NCI-H2171 (cell line): ENCODE measurements around the gene NDUFAB1.
"Not testable (repeated sequence)": the region's sequence is repeated elsewhere in the genome, so short reads cannot be mapped to it uniquely, and the experiment has no call there.

ENCODE experiments used
- DNase-seq: peaks from one replicate; lab custom pipeline; 2025; lab: John Stamatoyannopoulos, UW

NDUFAB1 gene

DNA sequence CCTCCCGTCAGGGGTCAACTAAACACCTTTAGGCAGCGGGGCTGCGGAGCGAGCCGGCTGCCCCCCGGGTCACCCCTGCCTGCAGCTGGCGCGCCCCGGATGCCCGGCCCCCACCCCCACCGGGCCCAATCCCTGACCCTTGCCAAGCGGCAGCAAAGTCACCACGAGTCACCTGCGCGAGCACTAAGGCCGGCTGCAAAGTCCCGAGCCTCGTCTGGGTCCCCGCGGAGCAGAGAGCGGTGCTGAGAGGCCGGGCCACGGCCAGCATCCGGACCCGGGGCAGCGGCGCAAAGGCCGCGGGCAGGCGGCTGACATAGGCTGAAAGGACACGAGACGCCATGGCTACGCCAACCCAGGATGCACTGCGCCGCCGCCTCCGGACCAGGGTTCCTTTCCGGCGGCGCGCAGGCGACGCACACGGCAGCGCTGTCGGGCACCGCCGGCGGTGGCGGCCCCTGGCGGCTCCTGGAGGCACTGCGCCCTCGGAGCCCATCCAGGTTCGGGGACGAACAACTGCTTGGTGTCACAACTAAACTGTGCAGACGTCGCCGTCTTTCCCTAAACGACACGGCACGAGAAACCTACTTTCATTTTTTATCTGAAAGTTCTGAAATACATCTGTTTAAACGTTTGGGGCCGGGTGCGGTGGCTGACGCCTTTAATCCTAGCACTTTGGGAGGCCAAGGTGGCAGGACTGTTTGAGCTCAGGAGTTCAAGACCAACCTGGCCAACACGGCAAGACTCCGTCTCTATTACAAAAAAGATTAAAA, at the start of gene NDUFAB1:
Gene NDUFAB1, minus strand, starts transcription at position 366 of the 770 bp plus-strand sequence. Its CDS starts 26 bp downstream, at position 340.
- DNase-seq, result peak; percentile 85

DNA sequence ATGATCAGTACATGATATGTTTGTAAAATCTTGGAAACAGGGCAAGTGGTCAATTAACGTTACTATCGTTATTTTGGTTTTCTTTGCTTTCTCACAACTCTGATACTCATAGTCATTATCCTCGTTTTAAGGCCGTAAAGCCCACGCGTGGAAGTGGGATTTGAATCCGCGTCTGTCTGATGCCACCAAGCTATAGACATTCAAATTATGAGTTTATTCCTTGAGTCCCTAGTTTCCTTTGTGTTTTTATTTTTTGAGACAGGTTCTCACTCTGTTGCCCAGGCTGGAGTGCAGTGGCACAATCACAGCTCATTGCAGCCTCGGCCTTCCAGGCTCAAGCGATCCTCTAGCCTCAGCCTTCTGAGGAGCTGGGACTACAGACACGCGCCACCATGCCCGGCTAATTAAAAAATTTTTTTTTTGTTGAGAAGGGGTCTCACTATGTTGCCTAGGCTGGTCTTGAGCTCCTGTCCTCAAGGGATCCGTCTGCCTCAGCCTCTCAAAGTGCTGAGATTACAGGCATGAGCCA, 46.2 kb upstream of the NDUFAB1 start:
- DNase-seq, result no peak

DNA sequence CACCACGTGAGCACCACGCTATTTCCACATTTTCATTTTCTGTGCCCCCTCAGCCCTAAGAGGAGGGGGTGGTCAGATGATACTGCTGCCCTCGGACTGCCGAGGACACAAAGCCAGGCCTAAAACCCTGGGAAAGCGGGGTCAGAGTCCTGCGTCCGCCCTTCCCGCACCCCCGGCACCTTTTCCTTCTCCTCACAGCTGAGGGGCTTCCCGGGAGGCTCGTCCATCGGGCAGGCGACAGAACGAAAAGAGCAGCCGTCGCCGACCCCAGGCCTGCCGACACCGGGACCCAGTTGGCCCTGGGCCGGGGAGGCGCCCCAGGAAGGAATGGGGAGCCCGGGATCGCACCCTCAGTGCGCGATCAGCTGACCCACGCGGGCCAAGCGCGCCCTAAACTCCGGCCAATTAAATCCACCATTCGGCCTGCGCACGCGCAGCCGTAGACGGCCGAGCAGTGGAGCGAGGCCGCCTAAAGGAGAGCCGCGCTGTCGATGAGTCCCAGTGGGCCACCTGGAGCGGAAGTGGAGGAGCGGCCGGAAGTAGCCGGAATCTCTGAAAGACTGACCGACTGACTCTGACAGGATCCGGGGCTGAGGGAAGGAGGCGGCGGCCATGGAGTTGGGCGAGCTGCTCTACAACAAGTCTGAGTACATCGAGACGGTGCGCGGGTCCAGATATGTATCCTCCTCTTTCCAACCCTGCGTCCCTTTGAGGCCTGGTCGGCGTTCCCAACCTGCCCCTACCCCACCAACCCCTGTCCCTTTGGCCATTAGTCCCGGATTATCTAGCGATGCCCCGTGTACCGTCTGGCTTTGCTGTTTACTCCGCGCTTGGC, 45.0 kb upstream of the NDUFAB1 start, which contains the start of the genes DCTN5 and PALB2:
Gene DCTN5, plus strand, starts transcription at position 536 of the 835 bp plus-strand sequence. Its CDS starts 77 bp downstream, at position 613.
Gene PALB2, minus strand, starts transcription at position 380 of the 835 bp plus-strand sequence. Its CDS starts 153 bp downstream, at position 227.
- peak; percentile 92 for DNase-seq

DNA sequence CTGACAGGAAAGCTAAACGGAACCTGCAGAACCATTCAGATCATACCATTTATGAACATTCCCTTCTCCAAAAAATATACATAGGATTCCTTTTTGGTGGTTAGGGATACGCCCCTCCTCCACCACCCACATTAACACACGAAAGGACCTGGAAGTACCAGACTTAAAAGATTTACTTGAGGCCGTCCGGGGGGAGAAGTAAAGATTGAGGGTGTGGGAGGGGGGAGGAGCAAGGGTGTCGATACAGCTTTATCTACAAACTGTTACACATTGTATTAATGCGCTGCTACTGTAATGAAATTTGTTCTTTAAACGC, 44.5 kb upstream of the NDUFAB1 start:
- DNase-seq, result no peak

DNA sequence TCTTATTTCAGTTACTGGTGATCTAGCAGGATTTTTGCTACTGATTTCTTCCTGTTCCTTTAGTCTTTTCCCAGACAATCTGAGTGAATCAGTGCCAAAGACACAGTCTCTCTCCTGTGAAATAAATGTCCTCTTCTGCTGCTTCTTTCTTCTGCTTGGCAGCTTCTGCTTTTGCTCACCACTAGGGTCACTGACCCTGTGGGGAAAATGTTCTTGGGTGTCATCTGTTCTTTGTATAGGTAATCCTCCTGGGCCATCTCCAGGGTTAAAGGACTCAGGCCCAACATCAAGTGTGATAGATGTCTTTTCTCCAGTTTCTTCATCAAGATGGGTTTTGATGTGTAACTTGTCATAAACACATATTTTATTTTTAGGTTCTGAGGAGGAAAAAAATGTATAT, 39.8 kb upstream of the NDUFAB1 start:
- no peak for DNase-seq

DNA sequence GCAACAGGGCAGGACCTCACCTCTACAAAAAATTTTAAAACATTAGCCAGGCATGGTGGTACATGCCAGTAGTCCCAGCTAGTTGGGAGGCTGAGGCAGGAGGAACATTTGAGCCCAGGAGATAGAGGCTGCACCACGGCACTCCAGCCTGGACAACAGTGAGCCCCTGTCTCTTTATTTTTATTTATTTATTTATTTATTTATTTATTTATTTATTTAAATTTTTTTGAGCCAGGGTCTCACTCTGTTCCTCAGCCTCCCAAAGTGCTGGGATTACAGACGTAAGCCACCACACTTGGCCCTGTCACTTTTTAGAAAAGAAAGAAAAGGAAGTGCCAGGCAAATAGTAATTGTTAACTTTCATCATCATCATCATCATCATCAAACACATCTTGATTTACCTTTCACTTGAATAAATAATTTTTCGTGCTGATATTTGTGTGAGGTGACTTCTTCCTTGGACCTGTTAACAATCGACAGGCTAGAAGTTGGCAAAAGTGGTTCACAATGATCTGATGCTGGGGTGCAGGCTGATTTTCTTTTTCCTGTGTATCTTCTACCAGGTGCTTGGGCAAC, 38.4 kb upstream of the NDUFAB1 start:
- no peak for DNase-seq

DNA sequence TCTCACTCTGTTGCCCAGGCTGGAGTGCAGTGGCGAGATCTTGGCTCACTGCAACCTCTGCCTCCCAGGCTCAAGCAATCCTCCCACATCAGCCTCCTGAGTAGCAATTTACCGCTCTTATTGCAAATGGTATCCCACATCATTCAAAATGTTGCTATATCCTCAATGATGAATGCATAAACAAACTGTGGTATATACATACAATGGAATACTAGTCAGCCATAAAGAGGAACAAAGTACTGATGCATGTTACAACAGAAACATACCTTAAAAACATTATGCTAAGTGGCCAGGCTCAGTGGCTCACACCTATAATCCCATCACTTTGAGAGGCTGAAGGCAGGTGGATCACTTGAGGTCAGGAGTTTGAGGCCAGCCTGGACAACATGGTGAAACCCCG, 35.8 kb upstream of the NDUFAB1 start:
- DNase-seq, result not testable (repeated sequence)

DNA sequence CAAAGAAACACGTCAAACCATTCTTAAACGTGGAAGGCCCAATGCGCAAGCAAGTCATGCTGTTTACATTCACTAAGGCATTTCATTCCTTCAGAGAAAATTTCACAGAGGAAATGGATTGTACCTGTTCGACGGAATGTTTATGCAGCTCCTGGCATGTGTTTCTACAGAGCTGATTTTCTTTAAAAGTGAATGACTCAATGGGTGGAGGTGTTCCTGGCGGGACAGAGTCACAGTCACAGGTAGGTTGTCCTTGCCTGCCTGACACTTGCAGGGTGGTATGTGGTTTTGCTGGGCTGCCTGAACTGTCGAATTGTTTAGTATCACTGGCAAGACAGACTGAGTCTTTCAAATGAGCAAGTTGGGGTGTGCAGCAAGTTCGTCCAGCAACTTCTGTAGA, 33.4 kb upstream of the NDUFAB1 start:
- DNase-seq, result no peak

DNA sequence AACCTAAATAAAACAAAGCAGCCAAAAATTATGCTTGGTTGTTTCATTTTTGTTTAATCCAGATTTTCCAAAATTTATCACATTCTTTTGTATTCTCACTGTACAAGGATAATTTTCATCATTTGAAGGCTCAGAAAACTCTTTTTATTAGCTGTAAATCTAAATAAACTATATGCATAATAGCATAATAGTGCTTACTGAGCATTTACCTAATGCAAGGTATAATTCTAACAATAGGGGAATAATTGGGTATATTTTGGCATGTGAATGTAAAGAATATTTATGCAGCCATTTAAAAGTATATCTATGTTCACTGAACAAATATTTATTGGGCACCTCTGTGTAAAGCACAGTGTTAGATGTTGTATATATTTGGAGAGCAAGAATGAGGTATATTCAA, 28.0 kb upstream of the NDUFAB1 start:
- no peak for DNase-seq

DNA sequence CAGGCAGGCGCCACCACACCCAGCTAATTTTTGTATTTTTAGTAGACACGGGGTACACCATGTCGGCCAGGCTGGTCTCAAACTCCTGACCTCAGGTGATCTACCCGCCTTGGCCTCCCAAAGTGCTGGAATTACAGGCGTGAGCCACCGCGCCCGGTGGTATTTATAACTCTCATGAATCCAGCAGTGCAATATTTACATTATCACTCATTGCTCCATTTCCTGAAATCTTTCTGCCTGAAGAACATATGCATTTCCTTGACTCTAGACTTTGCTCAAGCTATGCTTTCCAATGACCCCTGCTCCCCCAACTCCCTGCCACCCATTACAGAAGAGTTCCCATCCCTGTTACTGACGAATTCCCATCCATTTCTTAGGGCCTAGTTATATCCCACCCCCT, 19.7 kb upstream of the NDUFAB1 start:
- DNase-seq, result no peak

DNA sequence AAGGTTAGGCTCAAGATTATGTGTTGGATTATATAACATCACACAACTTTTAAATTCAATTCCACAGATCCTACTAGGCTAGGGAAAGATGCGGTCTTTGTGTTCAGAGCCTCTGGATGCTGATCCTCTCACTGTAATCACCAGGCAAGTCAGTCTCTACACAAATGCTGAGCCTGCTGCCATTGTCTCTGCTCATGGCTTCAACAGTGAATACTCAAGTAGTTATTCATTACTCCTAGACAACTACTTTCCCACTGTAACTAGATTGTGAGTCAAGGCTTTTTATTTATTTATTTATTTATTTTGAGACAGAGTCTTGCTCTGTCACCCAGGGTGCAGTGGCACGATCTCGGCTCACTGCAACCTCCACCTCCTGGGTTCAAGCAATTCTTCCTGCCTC, 15.8 kb upstream of the NDUFAB1 start:
- DNase-seq, result no peak

DNA sequence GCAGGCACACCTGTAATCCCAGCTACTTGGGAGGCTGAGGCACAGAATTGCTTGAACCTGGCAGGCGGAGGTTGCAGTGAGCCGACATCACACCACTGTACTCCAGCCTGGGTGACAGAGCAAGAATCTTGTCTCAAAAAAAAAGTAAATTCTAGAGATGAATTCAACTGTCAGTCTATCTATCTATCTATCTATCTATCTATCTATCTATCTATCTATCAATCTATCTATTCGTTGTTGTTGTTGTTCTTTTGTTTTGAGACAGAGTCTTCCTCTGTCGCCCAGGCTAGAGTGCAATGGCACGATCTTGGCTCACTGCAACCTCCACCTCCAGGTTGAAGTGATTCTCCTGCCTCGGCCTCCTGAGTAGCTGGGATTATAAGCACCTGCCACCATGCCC, 14.8 kb upstream of the NDUFAB1 start:
- DNase-seq, result not testable (repeated sequence)

DNA sequence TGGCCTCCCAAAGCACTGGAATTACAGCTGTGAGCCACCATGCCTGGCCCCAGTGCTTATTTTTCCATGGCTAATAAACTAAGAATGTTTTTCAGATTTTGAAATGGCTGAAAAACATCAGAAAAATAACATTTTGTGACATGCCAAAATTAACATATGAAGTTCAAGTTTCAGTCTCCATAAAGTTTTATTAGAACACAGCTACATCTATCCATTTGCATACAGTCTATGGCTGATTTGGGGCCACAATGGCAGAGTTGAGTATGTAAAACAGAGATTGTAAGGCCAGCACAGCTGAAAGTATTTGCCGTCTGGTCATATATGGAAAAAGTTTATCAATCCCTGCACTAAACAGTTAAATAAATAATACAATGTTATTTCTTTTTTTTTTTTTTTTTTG, 13.8 kb upstream of the NDUFAB1 start:
- no peak for DNase-seq

DNA sequence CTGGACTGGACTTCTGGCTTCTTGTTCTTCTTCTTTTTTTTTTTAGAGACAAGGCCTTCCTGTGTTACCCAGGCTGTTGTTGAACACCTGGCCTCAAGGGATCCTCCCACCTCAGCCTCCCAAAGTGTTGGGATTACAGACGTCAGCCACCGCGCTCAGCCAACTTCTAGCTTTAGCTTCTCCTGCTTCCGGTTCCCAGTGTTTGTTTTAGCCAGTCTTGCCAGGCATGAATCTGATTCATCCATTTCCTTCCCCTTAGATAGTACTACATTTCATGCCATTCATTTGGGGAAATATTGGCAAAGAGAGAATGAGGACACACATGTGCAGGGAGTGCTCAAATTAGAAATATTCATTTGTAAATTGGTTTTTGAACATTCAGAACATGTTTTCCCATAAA, 12.1 kb upstream of the NDUFAB1 start:
- DNase-seq, result no peak

DNA sequence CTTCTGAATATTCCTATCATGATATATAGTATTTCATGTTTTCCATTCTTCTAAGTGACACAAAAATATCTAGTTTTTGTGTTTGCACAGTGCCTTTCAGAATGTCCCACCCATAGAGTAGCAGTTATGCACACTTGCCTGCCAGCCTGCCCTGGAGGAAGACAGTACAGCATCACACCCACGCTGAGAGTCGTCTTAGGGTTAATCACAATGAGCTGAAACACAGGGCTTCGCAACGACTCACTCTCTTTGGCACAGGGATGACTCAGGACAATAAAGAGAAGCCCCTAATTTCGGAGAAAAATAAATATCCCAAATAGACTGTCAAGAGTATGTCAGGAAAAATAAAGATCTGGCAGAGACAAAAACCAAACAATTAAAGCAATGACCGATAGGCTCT, 11.6 kb upstream of the NDUFAB1 start:
- DNase-seq, result no peak

DNA sequence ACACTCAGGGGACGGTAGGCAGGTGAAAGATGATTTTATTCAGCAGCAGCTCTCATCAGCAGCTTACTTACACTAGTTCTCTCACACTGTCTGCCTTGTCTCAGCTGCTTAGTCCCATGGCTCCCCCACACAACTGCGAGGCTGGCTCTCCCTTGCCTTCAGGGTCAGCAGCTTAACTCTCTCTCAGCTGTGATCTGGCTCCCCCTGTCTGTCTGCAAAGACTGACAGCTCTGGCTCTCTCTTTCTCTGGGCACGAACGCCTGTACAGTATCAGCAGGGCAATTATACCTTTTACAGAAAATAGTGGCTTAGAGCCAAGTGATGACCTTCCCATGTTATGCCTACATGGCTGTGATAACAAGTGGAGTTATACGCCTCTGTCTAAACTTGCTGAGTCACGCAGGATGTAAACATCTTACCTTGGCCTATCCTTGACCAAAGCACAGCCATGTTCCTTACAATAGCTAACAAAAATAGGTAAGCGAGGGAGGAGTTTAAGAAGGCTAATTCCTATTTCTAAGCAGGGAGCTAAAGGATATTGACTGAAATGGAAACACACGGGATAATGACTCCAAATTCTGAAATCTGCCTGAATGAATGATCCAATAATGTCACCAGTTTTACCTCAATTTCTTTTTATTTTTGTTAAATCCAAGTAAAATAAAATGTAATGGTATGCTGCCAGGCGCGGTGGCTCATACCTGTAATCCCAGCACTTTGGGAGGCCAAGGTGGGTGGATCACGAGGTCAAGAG, 1.1 kb upstream of the NDUFAB1 start:
- DNase-seq, result no peak

DNA sequence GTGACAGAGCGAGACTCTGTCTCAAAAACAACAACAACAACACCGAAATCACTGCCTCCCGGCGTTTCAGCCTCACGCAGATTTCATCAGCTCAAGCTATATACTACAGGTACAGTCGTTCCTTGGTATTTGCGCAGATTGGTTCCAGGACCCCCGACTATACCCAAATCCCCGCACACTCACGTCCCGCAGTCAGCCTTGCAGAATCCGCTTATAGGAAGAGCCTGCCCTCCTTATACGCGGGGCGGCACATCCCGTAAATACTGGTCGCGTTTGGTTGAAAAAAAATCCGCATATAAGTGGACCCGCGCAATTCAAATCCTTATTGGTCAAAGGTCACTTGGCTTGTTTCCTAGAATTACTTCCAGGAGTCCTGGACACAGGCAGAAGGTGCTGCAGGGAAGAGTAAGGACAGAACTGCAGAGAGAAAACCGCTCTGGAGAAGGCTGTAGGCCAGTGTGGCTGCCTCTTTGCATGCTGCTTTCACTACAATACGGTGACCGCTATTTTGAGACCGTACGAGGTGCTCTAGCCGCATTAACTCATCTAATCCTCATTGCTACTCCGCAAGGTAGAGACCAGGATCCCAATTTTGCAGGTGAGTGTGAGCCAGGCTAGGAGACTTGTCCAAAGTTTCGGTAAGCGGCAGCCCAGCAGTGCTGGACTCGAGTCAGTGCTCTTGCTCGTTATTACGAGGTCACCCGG, 718 bp downstream of the NDUFAB1 start:
- no peak for DNase-seq

DNA sequence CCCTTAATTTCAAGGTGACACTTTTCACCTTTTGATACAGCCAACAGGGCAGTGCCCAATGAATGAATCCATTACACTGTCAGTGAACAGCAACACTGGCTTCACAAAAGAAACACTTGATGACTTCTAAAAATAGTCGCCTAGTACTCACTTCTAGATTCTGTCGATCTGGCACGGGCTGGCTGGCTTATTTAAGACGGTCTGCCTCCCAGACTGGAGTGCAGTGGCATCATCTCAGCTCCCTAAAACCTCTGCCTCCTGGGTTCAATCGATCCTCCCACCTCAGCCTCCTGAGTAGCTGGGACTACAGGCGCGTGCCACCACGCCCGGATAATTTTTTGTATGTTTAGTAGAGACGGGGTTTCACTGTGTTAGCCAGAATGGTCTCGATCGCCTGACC, 1.9 kb downstream of the NDUFAB1 start:
- DNase-seq, result no peak

DNA sequence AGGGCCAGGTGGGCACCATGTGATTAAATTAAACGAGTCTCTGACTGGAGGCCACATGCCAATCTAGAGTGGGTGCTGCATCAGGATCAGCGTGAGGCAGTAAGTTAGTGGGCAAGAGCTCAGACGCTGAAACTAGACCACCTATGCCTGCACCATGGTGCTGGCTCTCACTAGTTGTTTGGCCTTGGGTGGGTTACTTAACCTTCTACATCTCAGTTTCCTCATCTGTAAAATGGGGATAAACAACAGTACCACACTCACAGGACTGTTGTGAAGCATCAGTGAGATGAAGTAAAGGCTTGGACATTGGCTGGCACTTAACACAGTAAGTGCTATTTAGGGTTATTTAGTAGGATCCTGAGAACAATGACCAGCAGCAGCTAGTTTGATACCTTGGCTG, 5.9 kb downstream of the NDUFAB1 start:
- no peak for DNase-seq

DNA sequence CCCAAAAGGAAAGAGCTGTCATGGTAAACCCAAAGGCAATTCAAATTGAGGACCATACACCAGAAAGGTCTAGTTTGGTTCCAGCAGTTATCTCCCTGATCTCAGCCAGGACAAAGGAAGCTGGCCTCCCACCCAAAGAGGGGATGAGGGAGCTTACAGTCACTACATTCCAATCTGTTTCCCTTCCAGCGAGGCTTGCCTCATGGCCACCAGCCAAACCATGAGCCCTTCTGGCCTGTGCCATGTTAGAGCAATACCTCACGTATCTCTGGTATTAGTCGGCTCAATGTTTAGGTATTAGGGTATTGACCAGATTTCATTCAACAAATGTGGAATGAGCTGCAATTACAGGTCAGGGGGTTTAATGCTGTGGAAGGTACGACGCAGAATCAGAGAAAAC, 8.4 kb downstream of the NDUFAB1 start:
- DNase-seq, result no peak
